Neural cell (in vitro differentiated cells): Measurements from ENCODE around the gene ZBTB7C. TPM values are rescaled to one million over a fixed set of nuclear protein-coding genes. Genes with fewer than 3 reads are reported as not detected.
"Not testable (repeated sequence)": the region's sequence is repeated elsewhere in the genome, so short reads cannot be mapped to it uniquely, and the experiment has no call there.

Source experiments
- H2AFZ ChIP-seq: fragments of 200-600, 300-800 bp; sonication (generic), shearing (Covaris generic); 2 replicates; pipeline ENCODE4 v1.6.0; 2014; ENCODE audit warnings: low read depth, mild to moderate bottlenecking, antibody characterized with exemption, low read length, moderate library complexity
- H3F3A ChIP-seq: fragments of 200-600 bp; shearing (Covaris generic); 2 replicates; pipeline ENCODE4 v1.6.1; 2016; ENCODE audit warnings: mild to moderate bottlenecking, moderate library complexity, mixed read lengths, antibody characterized with exemption, low read length; ENCODE audit not compliant: insufficient read depth, poor library complexity, severe bottlenecking
- H3K27ac ChIP-seq: fragments of 200-600, 300-800 bp; sonication (generic), shearing (Covaris generic); 2 replicates; pipeline ENCODE4 v1.5.1; 2014; ENCODE audit warnings: mild to moderate bottlenecking, low read length, moderate library complexity
- H3K27me3 ChIP-seq: fragments of 300-800, 200-600 bp; sonication (generic), shearing (Covaris generic); 2 replicates; pipeline ENCODE4 v1.6.0; 2014; ENCODE audit warnings: mild to moderate bottlenecking, low read depth, low read length, moderate library complexity; ENCODE audit not compliant: insufficient read depth
- H3K36me3 ChIP-seq: fragments of 300-800, 200-600 bp; sonication (generic), shearing (Covaris generic); 2 replicates; pipeline ENCODE4 v1.5.1; 2014; ENCODE audit warnings: mild to moderate bottlenecking, antibody characterized with exemption, low read length, moderate library complexity; ENCODE audit not compliant: insufficient read depth
- H3K4me2 ChIP-seq: fragments of 300-800, 200-600 bp; sonication (generic), shearing (Covaris generic); 2 replicates; pipeline ENCODE4 v1.6.0; 2014; ENCODE audit warnings: mild to moderate bottlenecking, low read length
- H3K4me3 ChIP-seq: fragments of 300-800, 200-600 bp; sonication (generic), shearing (Covaris generic); 2 replicates; pipeline ENCODE4 v1.5.1; 2014; ENCODE audit warnings: mild to moderate bottlenecking, low read length, moderate library complexity
- H3K79me2 ChIP-seq: fragments of 200-600 bp; shearing (Covaris generic); replicated peaks from 2 replicates; pipeline ENCODE4 v1.6.0; 2014; ENCODE audit warnings: mild to moderate bottlenecking, low read length, moderate library complexity; ENCODE audit not compliant: insufficient read depth
- H3K9ac ChIP-seq: fragments of 300-800, 200-600 bp; sonication (generic), shearing (Covaris generic); 2 replicates; pipeline ENCODE4 v1.6.1; 2016; ENCODE audit warnings: mild to moderate bottlenecking, low read length, mixed read lengths
- H3K9me2 ChIP-seq: fragments of 200-600 bp; shearing (Covaris generic); 2 replicates; pipeline ENCODE4 v1.6.1; 2016; ENCODE audit warnings: mild to moderate bottlenecking, low read length, mixed read lengths; ENCODE audit not compliant: insufficient read depth
- H3K9me3 ChIP-seq: fragments of 200-600, 300-800 bp; sonication (generic), shearing (Covaris generic); 2 replicates; pipeline ENCODE4 v1.6.1; 2016; ENCODE audit warnings: mild to moderate bottlenecking, mixed run types, low read length, moderate library complexity, mixed read lengths
- H4K20me1 ChIP-seq: fragments of 200-600 bp; shearing (Covaris generic); 2 replicates; pipeline ENCODE4 v1.6.1; 2016; ENCODE audit warnings: mild to moderate bottlenecking, mixed run types; ENCODE audit not compliant: insufficient read depth
- EP300 ChIP-seq: fragments of 450-650 bp; conservative IDR thresholded peaks from 2 replicates; pipeline ENCODE4 v1.6.1; 2014; ENCODE audit warnings: antibody characterized with exemption, mild to moderate bottlenecking, moderate library complexity; ENCODE audit not compliant: poor library complexity, severe bottlenecking
- EZH2 ChIP-seq: fragments of 200-600, 300-800 bp; shearing (Covaris generic), sonication (generic); IDR thresholded peaks from 2 replicates; pipeline ENCODE4 v1.6.1; 2014; ENCODE audit warnings: antibody characterized with exemption, low read length, borderline replicate concordance, mild to moderate bottlenecking; ENCODE audit not compliant: insufficient read depth, poor library complexity, severe bottlenecking
- MXI1 ChIP-seq: fragments of 450-650 bp; conservative IDR thresholded peaks from 2 replicates; pipeline ENCODE4 v1.6.1; 2014; ENCODE audit warnings: antibody characterized with exemption, mild to moderate bottlenecking; ENCODE audit not compliant: poor library complexity, severe bottlenecking
- POLR2AphosphoS5 ChIP-seq: IDR thresholded peaks from 2 replicates; pipeline ENCODE4 v1.6.1; 2012
- RAD21 ChIP-seq: fragments of 450-650 bp; conservative IDR thresholded peaks from 2 replicates; pipeline ENCODE4 v1.6.1; 2014; ENCODE audit warnings: antibody characterized with exemption, mild to moderate bottlenecking, moderate library complexity
- SMC3 ChIP-seq: fragments of 450-650 bp; conservative IDR thresholded peaks from 2 replicates; pipeline ENCODE4 v1.6.1; 2014; ENCODE audit warnings: antibody characterized with exemption, mild to moderate bottlenecking, moderate library complexity; ENCODE audit not compliant: poor library complexity
- TAF1 ChIP-seq: IDR thresholded peaks from 2 replicates; pipeline ENCODE4 v1.6.1; 2012; ENCODE audit warnings: low read depth
- polyA plus RNA-seq: library from polyadenylated mRNA; depleted of rRNA; stranded (reverse); fragments of >200 nt; gene quantifications from 2 replicates; pipeline ENCODE4 v1.2.3, GENCODE V29; 2014
- TF ChIP-seq, protein P1 (sequence below): fragments of 450-650 bp; IDR thresholded peaks from 2 replicates; pipeline ENCODE4 v1.5.1; 2014; ENCODE audit warnings: antibody characterized with exemption, mild to moderate bottlenecking, moderate library complexity; ENCODE audit not compliant: poor library complexity, severe bottlenecking
- TF ChIP-seq, protein P2 (sequence below): IDR thresholded peaks from 2 replicates; pipeline ENCODE4 v1.6.1; 2012; ENCODE audit warnings: borderline replicate concordance

Gene ZBTB7C
- polyA plus RNA-seq, 1 donor from 2014 or later = 2.4 TPM

DNA sequence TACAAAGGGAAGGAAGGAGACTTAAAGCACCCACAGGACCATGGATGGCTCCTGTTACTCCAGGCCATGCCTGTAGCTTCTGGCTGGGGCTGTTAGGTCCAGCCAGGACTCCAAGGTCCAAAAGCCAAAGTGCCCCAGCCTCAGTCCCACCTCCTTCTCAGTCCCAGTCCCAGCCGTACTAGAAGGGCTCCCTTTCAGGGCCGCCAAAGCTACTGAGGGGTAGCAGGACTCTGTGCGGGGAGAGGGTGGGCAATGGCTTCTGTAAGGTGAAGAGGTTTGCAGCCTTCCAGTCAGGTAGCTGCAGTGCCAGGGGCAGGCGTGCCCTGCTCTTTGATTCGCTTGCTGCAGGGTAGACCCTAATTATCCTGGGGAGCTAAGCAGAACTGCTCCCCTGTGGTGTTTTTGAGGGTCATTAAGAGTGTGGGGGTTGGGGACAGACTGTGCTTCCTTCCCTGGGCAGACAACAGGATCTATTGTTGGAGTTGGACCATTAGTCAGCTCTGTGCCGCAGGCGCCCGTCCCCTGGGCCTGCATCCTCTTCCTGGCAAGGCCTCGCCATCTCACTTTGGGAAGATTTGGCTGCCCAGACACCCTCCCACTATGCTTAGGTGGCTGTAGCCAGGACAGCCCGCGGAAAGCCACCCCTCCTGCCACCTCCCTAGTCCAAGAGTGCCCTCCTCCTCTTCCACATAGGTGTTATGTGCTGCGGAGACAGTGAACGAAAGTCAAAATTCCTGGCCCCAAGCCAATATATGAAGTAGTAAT, 118.8 kb downstream of the ZBTB7C start:
- no peaks in the 10 kb centered on the region for H3K9me2 ChIP-seq
- TF ChIP-seq SMC3 = no peak
- no peak for TF ChIP-seq EP300
- TF ChIP-seq, protein P1, sequence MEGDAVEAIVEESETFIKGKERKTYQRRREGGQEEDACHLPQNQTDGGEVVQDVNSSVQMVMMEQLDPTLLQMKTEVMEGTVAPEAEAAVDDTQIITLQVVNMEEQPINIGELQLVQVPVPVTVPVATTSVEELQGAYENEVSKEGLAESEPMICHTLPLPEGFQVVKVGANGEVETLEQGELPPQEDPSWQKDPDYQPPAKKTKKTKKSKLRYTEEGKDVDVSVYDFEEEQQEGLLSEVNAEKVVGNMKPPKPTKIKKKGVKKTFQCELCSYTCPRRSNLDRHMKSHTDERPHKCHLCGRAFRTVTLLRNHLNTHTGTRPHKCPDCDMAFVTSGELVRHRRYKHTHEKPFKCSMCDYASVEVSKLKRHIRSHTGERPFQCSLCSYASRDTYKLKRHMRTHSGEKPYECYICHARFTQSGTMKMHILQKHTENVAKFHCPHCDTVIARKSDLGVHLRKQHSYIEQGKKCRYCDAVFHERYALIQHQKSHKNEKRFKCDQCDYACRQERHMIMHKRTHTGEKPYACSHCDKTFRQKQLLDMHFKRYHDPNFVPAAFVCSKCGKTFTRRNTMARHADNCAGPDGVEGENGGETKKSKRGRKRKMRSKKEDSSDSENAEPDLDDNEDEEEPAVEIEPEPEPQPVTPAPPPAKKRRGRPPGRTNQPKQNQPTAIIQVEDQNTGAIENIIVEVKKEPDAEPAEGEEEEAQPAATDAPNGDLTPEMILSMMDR = no peak
- H3K9ac ChIP-seq = no peak overlapping the region
- H3K27me3 ChIP-seq = no peaks in the 10 kb centered on the region
- H3F3A ChIP-seq = no peaks in the 10 kb centered on the region
- H3K9me3 ChIP-seq = no peaks in the 10 kb centered on the region
- H3K4me2 ChIP-seq = no peak overlapping the region
- H3K27ac ChIP-seq = no peak overlapping the region
- H3K4me3 ChIP-seq = no peak overlapping the region
- H4K20me1 ChIP-seq = no peaks in the 10 kb centered on the region
- no peak overlapping the region for H2AFZ ChIP-seq
- no peaks in the 10 kb centered on the region for H3K36me3 ChIP-seq
- H3K79me2 ChIP-seq = no peaks in the 10 kb centered on the region

DNA sequence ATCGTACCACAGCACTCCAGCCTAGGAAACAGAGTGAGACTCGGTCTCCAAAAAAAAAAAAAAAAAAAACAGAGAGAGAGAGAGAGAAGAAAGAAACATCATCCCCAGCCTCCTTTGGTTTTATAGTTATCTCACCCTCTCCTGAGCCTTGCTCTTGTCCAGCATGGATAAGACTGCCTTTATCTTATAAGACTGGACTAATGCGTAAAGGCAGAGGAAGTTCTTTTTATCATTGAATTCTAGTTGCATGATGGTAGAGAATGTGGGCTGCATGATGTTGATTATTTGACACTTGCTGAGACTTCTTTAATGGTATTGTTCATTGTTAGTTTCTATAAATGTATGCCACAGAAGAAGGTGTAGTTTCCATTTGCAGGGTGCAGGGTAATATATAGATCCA, 124.4 kb downstream of the ZBTB7C start:
- H3K9me2 ChIP-seq = no peaks in the 10 kb centered on the region
- no peak overlapping the region for H2AFZ ChIP-seq
- H3F3A ChIP-seq = no peaks in the 10 kb centered on the region
- H3K4me2 ChIP-seq = no peak overlapping the region
- no peaks in the 10 kb centered on the region for H3K36me3 ChIP-seq
- no peak overlapping the region for H3K4me3 ChIP-seq
- no peaks in the 10 kb centered on the region for H3K79me2 ChIP-seq
- TF ChIP-seq, protein P1 = no peak
- TF ChIP-seq EP300 = no peak
- TF ChIP-seq SMC3 = no peak
- no peak for TF ChIP-seq EZH2
- TF ChIP-seq MXI1 = no peak
- TF ChIP-seq, protein P2, sequence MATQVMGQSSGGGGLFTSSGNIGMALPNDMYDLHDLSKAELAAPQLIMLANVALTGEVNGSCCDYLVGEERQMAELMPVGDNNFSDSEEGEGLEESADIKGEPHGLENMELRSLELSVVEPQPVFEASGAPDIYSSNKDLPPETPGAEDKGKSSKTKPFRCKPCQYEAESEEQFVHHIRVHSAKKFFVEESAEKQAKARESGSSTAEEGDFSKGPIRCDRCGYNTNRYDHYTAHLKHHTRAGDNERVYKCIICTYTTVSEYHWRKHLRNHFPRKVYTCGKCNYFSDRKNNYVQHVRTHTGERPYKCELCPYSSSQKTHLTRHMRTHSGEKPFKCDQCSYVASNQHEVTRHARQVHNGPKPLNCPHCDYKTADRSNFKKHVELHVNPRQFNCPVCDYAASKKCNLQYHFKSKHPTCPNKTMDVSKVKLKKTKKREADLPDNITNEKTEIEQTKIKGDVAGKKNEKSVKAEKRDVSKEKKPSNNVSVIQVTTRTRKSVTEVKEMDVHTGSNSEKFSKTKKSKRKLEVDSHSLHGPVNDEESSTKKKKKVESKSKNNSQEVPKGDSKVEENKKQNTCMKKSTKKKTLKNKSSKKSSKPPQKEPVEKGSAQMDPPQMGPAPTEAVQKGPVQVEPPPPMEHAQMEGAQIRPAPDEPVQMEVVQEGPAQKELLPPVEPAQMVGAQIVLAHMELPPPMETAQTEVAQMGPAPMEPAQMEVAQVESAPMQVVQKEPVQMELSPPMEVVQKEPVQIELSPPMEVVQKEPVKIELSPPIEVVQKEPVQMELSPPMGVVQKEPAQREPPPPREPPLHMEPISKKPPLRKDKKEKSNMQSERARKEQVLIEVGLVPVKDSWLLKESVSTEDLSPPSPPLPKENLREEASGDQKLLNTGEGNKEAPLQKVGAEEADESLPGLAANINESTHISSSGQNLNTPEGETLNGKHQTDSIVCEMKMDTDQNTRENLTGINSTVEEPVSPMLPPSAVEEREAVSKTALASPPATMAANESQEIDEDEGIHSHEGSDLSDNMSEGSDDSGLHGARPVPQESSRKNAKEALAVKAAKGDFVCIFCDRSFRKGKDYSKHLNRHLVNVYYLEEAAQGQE = no peak
- no peak for TF ChIP-seq TAF1
- TF ChIP-seq RAD21 = no peak
- TF ChIP-seq POLR2AphosphoS5 = no peak
- no peak overlapping the region for H3K9ac ChIP-seq
- H3K27me3 ChIP-seq = no peaks in the 10 kb centered on the region
- no peak overlapping the region for H3K27ac ChIP-seq
- H3K9me3 ChIP-seq = no peaks in the 10 kb centered on the region
- no peaks in the 10 kb centered on the region for H4K20me1 ChIP-seq

DNA sequence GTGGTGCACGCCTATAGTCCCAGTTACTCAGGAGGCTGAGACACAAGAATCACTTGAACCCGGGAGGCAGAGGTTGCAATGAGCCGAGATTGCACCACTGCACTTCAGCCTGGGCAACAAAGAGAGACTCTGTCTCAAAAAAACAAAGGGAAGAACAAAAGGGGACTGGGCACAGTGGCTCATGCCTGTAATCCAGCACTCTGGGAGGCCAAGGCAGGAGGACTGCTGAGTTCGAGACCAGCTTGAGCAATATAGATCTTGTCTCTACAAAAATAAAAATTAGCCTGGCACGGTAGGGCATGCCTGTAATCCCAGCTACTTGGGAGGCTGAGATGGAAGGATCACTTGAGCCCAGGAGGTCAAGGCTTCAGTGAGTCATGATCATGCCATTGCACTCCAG, 125.2 kb downstream of the ZBTB7C start:
- not testable (repeated sequence) for H3K4me2 ChIP-seq, H3K9ac ChIP-seq, H2AFZ ChIP-seq, H3K79me2 ChIP-seq, H3K4me3 ChIP-seq, H3K27ac ChIP-seq, H3K36me3 ChIP-seq, H3F3A ChIP-seq, H3K9me3 ChIP-seq, H3K27me3 ChIP-seq, H4K20me1 ChIP-seq, H3K9me2 ChIP-seq

DNA sequence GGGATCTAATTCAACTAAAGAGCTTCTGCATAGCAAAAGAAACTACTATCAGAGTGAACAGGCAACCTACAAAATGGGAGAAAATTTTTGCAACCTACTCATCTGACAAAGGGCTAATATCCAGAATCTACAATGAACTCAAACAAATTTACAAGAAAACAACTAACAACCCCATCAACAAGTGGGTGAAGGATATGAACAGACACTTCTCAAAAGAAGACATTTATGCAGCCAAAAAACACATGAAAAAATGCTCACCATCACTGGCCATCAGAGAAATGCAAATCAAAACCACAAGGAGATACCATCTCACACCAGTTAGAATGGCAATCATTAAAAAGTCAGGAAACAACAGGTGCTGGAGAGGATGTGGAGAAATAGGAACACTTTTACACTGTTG, 127.7 kb downstream of the ZBTB7C start:
- not testable (repeated sequence) for H3K9ac ChIP-seq, H3K4me2 ChIP-seq, H2AFZ ChIP-seq, H3K79me2 ChIP-seq, H3K9me2 ChIP-seq, H4K20me1 ChIP-seq, H3K4me3 ChIP-seq, H3K27ac ChIP-seq, H3K9me3 ChIP-seq, H3K36me3 ChIP-seq, H3K27me3 ChIP-seq, H3F3A ChIP-seq
